SK-N-SH (cell line): ENCODE data around the gene CATSPERB.

Experiments used
- CTCF ChIP-seq: fragments of 200-600 bp; sonication (generic); IDR thresholded peaks from 2 replicates; pipeline ENCODE4 v1.6.1; 2017; ENCODE audit warnings: antibody characterized with exemption, mild to moderate bottlenecking, moderate library complexity
- EP300 ChIP-seq, 2 experiments: IDR thresholded peaks; 2 replicates each; pipeline versions ENCODE4 v1.4.0 to v1.6.1; 2012; ENCODE audit warnings: borderline replicate concordance in 1 of 2, low read depth in 1 of 2, low read length in 1 of 2
- FOXJ3 ChIP-seq: sonication (generic); formaldehyde crosslinking; IDR thresholded peaks from 2 replicates; pipeline ENCODE4 v1.5.1; 2020; ENCODE audit warnings: mild to moderate bottlenecking, missing genetic modification reagents
- GABPA ChIP-seq: IDR thresholded peaks from 2 replicates; pipeline ENCODE4 v1.4.0; 2012; ENCODE audit warnings: low read depth, mild to moderate bottlenecking
- JUND ChIP-seq: IDR thresholded peaks from 2 replicates; pipeline ENCODE4 v1.4.0; 2012
- MXI1 ChIP-seq: IDR thresholded peaks from 2 replicates; pipeline ENCODE4 v1.6.1; 2012; ENCODE audit warnings: mild to moderate bottlenecking, low read depth, low read length, improper control_type of control experiment
- POLR2AphosphoS5 ChIP-seq: IDR thresholded peaks from 2 replicates; pipeline ENCODE4 v1.6.1; 2012; ENCODE audit warnings: low read depth, low read length
- RXRA ChIP-seq: IDR thresholded peaks from 2 replicates; pipeline ENCODE4 v1.4.0; 2012; ENCODE audit warnings: low read depth, mild to moderate bottlenecking, borderline replicate concordance
- SIN3A ChIP-seq: IDR thresholded peaks from 2 replicates; pipeline ENCODE4 v1.6.1; 2012; ENCODE audit warnings: low read depth, mild to moderate bottlenecking, low read length, moderate library complexity, borderline replicate concordance
- TAF1 ChIP-seq: IDR thresholded peaks from 2 replicates; pipeline ENCODE4 v1.6.1; 2012; ENCODE audit warnings: low read depth, mild to moderate bottlenecking, low read length, moderate library complexity, borderline replicate concordance
- YY1 ChIP-seq: IDR thresholded peaks from 2 replicates; pipeline ENCODE4 v1.4.0; 2012; ENCODE audit warnings: low read depth, mild to moderate bottlenecking
- ZBTB33 ChIP-seq: IDR thresholded peaks from 2 replicates; pipeline ENCODE4 v1.4.0; 2012; ENCODE audit warnings: low read depth, borderline replicate concordance

- TF ChIP-seq TAF1: no peak
- TF ChIP-seq ZBTB33: no peak
- TF ChIP-seq CTCF: no peak
- TF ChIP-seq YY1: no peak
- no peak for TF ChIP-seq GABPA
- no peak for TF ChIP-seq RXRA
- TF ChIP-seq JUND: no peak
- no peak for TF ChIP-seq EP300 (IDR thresholded peaks at IDR 0.05; ENCODE audit: borderline replicate concordance in 1 of 2, low read depth in 1 of 2, low read length in 1 of 2)
- TF ChIP-seq MXI1: no peak
- no peak for TF ChIP-seq POLR2AphosphoS5
- no peak for TF ChIP-seq SIN3A
- TF ChIP-seq FOXJ3 (CRISPR knock-in tag): no peak
These were observed 117.7 kb downstream of the CATSPERB start for GRCh38 chr14:91614187-91614586.
